ENCODE data around the gene CDK14.
"Not testable (repeated sequence)": the region's sequence is repeated elsewhere in the genome, so short reads cannot be mapped to it uniquely, and the experiment has no call there.

CDK14 gene

GRCh38 chr7:90769036-90769435 is 172.9 kb downstream of the CDK14 start:
- Histone ChIP-seq H3K4me1 (no peaks in the 10 kb centered on the region), H3K4me3 (ENCODE audit: low read depth, low read length) (no peak overlapping the region), H3K9ac (no peak overlapping the region), H3K79me2 (no peaks in the 10 kb centered on the region), H3K9me3 (ENCODE audit: control insufficient read depth, low read length) (no peaks in the 10 kb centered on the region), H3K4me2 (ENCODE audit: low read length) (no peak overlapping the region), H3K27me3 (ENCODE audit: control insufficient read depth, insufficient read depth, low read length) (no peaks in the 10 kb centered on the region), H2AFZ (no peak overlapping the region), H3K36me3 (ENCODE audit: control insufficient read depth, insufficient read depth, low read length) (no peaks in the 10 kb centered on the region), H3K27ac (no peak overlapping the region)
- TF ChIP-seq CTCF (IDR thresholded peaks at IDR 0.05), result no peak

- H3K4me3 ChIP-seq (ENCODE audit: low read depth, low read length); H3K9me3 ChIP-seq (ENCODE audit: control insufficient read depth, low read length); H3K79me2 ChIP-seq; H3K4me2 ChIP-seq (ENCODE audit: low read length); H3K27ac ChIP-seq; H3K9ac ChIP-seq; H3K4me1 ChIP-seq; H3K27me3 ChIP-seq (ENCODE audit: control insufficient read depth, insufficient read depth, low read length); H2AFZ ChIP-seq; H3K36me3 ChIP-seq (ENCODE audit: control insufficient read depth, insufficient read depth, low read length): not testable (repeated sequence)
Observed at GRCh38 chr7:90769566-90769965, 173.4 kb downstream of the CDK14 start.

DNA sequence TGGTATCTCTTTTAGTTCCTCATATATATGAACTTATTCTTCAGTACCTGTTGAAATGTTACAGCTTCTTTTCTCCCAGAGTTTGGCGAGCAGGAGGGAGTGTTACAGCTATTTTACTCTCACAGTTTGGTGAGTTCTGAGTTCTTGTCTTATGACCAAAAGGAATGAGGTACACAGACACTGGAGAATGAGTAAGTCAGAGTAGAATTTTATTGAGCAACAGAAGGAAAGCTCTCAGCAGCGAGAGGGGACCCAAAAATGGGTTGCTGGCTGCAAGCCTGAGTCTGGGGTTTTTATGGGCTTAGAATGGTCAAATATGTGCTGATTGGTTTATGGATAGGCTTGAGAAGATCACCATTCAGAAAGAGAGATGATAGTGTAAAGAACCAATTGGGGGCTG is 175.2 kb downstream of the CDK14 start:
- Histone ChIP-seq H3K79me2 (no peaks in the 10 kb centered on the region), H3K27me3 (ENCODE audit: control insufficient read depth, insufficient read depth, low read length) (no peaks in the 10 kb centered on the region), H3K27ac (no peak overlapping the region), H2AFZ (no peak overlapping the region), H3K4me1 (no peaks in the 10 kb centered on the region), H3K9me3 (ENCODE audit: control insufficient read depth, low read length) (no peaks in the 10 kb centered on the region), H3K4me2 (ENCODE audit: low read length) (no peak overlapping the region), H3K4me3 (ENCODE audit: low read depth, low read length) (no peak overlapping the region), H3K9ac (no peak overlapping the region), H3K36me3 (ENCODE audit: control insufficient read depth, insufficient read depth, low read length) (no peaks in the 10 kb centered on the region)
- TF ChIP-seq CTCF (IDR thresholded peaks at IDR 0.05), result no peak

DNA sequence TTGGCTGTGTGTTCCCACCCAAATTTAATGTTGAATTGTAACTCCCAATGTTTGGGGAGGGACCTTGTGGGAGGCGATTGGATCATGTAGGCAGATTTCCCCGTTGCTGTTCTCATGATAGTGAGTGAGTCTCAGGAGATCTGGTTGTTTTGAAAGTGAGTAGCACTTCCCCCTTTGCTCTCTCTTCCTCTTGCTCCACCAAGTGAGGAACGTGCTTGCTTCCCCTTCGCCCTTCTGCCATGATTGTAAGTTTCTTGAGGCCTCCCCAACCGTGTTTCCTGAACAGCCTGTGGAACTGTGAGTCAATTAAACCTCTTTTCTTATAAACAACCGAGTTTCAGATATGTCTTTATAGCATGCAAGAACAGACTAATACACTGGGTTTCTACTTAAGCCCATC is 176.3 kb downstream of the CDK14 start:
- H2AFZ ChIP-seq, result no peak overlapping the region
- H3K4me2 ChIP-seq (ENCODE audit: low read length), result no peak overlapping the region
- H3K4me1 ChIP-seq, result no peaks in the 10 kb centered on the region
- no peak for TF ChIP-seq CTCF (IDR thresholded peaks at IDR 0.05)
- H3K27me3 ChIP-seq (ENCODE audit: control insufficient read depth, insufficient read depth, low read length), result no peaks in the 10 kb centered on the region
- H3K79me2 ChIP-seq, result no peaks in the 10 kb centered on the region
- H3K4me3 ChIP-seq (ENCODE audit: low read depth, low read length), result no peak overlapping the region
- no peaks in the 10 kb centered on the region for H3K36me3 ChIP-seq (ENCODE audit: control insufficient read depth, insufficient read depth, low read length)
- no peak overlapping the region for H3K9ac ChIP-seq
- no peaks in the 10 kb centered on the region for H3K9me3 ChIP-seq (ENCODE audit: control insufficient read depth, low read length)
- no peak overlapping the region for H3K27ac ChIP-seq

- no peaks in the 10 kb centered on the region for H3K79me2 ChIP-seq
- no peaks in the 10 kb centered on the region for H3K27me3 ChIP-seq (ENCODE audit: control insufficient read depth, insufficient read depth, low read length)
- H3K9ac ChIP-seq, result no peak overlapping the region
- H3K4me2 ChIP-seq (ENCODE audit: low read length), result no peak overlapping the region
- TF ChIP-seq CTCF (IDR thresholded peaks at IDR 0.05), result no peak
- H3K27ac ChIP-seq, result no peak overlapping the region
- no peaks in the 10 kb centered on the region for H3K4me1 ChIP-seq
- no peaks in the 10 kb centered on the region for H3K9me3 ChIP-seq (ENCODE audit: control insufficient read depth, low read length)
- no peak overlapping the region for H3K4me3 ChIP-seq (ENCODE audit: low read depth, low read length)
- no peak overlapping the region for H2AFZ ChIP-seq
- H3K36me3 ChIP-seq (ENCODE audit: control insufficient read depth, insufficient read depth, low read length), result no peaks in the 10 kb centered on the region
Observed at GRCh38 chr7:90773269-90773668, 177.1 kb downstream of the CDK14 start.
